GM12891 (cell line): ENCODE results near the gene ETFDH.

ENCODE experiments used
- PAX5 ChIP-seq: IDR thresholded peaks from 2 replicates; pipeline ENCODE4 v1.6.1; 2011; ENCODE audit warnings: low read length, moderate library complexity, mild to moderate bottlenecking; ENCODE audit not compliant: insufficient read depth, severe bottlenecking
- POLR2A ChIP-seq: IDR thresholded peaks from 2 replicates; pipeline ENCODE4 v1.6.1; 2011; ENCODE audit warnings: low read depth, low read length, control low read depth
- POLR2AphosphoS5 ChIP-seq: IDR thresholded peaks from 2 replicates; pipeline ENCODE4 v1.6.1; 2011; ENCODE audit warnings: low read depth, low read length, control low read depth
- POU2F2 ChIP-seq: IDR thresholded peaks from 2 replicates; pipeline ENCODE4 v1.6.1; 2011; ENCODE audit warnings: low read depth, mild to moderate bottlenecking, control low read depth, low read length, moderate library complexity
- SPI1 ChIP-seq: IDR thresholded peaks from 2 replicates; pipeline ENCODE4 v1.6.1; 2011; ENCODE audit warnings: low read depth, low read length, control low read depth
- TAF1 ChIP-seq: IDR thresholded peaks from 2 replicates; pipeline ENCODE4 v1.6.1; 2011; ENCODE audit warnings: low read depth, low read length, control low read depth

DNA sequence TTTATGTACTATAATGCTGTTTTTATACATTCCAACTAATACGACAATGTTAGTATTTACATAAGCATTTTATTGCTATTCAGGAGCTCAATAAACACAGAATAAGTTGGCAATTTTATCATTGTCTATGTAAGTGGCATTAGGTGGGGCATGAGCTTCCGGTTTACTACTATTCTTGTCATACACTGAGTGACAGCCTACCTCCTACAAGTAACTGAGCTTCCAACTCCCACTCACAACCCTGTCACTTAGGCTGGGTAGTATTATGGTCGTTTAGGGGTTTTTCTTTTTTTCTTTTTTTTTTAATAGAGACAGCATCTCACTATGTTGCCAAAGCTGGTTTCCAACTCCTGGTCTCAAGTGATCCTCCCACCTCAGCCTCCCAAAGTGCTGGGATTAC, 43.7 kb downstream of the ETFDH start:
- TF ChIP-seq POLR2A (no peak), SPI1 (no peak), POLR2AphosphoS5 (no peak), TAF1 (no peak), POU2F2 (no peak), PAX5 (no peak)
